ENCODE measurements around the gene ARL5A.

Gene ARL5A

DNA sequence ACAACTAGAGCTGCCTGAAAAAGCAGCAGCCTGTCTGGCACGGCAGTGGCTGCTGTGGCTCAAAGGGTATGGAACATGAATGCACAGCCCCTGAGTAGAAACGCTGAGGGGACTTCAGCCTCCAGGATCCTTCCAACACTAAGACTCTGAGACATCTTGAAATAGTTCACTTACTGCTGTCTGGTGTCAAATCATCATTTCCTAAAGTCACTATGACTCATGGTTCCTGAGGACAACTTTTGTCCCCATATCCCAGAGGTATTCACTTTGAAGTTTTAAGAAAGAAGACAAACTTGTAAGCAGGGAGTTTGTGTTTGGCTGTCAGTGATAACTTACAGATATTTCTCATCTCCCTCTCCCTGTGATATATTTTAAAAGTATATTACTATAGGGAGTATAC, 60.7 kb downstream of the ARL5A start:
- no peak for DNase-seq (ENCODE audit: low read depth in 3 of 3, low spot score in 1 of 3)

DNA sequence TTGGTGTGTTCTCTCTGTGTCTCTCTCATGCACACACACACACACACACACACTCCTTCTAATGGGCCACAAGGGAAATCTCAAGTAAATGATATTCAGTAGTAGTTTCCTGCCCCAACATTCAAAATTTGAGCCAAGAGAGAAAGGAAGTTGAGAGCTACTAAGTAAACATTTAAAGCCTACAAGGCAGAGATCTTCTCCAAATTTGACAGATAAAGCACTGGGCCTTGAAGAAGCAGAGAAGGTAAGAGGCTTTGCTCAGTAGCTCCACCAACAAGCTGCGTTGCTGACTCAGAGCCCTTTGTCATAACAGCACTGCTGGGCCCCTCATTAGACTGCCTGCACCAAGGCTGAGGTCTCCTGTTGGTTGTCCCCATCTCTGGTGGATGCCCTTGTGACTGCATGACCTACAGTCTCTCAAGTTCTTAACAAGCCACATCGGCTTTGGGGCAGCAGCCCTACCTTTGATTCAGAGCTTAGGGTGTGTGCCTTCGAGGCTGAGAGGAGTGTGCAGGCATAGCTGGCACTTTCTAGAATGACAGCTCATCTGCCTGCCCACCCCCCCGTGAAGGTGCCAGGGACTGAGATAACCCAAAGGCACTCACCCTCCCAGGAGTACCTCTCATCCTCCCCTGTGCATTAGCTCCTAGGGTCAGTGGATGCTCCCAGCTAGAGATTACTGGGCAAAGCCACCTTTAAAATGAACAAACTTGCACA, 61.6 kb downstream of the ARL5A start:
- no peak for DNase-seq (ENCODE audit: low read depth in 3 of 3, low spot score in 1 of 3)

DNA sequence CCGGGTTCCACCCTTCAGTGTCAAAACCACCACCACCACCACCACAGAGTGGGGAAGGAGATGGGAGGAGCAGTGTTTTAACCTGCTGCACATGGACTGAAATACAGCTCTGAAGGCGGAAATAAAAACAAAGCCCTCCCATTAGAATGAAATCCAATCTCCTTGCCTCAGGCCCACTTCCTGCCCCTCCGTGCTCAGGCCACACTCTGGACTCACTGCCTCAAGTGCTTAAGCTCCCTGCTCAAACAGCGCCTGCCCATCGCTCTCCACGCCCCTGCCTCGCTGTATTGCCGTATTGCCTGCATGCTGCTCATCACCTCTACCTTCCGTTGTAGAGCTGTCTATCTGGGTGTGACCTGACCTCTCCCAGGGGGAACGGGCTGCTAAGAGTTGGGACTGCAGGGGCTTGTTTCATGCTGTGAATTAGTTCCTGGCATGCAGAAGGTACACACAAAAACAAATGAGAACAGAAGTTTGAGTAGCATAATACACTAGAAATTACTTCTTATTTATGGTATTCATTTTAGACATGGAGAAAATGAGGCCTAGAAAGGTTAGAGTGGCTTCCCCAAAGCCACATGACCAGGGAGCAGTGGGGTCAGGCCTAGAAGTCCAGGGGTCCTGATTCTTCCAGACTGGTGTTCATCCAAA, 62.3 kb downstream of the ARL5A start:
- DNase-seq (ENCODE audit: low read depth in 3 of 3, low spot score in 1 of 3) = no peak

DNA sequence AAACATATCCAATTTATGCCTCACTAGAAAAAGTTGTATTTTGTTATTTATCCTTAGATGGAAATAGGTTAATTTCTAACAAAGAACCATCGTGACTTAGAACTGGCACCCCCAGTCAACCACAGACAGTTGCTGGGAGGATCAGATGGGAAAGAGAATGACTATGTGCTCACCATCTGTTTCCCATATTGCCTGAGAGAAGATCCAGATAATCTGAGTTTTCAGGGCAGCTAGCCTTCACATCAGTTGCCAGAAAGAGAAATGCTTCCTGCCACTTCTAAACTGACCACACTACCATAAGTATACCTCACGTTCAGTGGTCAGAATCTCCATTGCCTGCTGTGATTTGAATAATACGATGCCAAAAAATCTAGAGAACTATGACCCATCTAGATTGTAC, 65.5 kb downstream of the ARL5A start:
- no peak for DNase-seq (ENCODE audit: low read depth in 3 of 3, low spot score in 1 of 3)

- no peak for DNase-seq (ENCODE audit: low read depth in 3 of 3, low spot score in 1 of 3)
These were observed 66.5 kb downstream of the ARL5A start for GRCh38 chr2:151761687-151762086.

GRCh38 chr2:151761193-151761592, 67.0 kb downstream of the ARL5A start:
- DNase-seq (ENCODE audit: low read depth in 3 of 3, low spot score in 1 of 3) = no peak

DNA sequence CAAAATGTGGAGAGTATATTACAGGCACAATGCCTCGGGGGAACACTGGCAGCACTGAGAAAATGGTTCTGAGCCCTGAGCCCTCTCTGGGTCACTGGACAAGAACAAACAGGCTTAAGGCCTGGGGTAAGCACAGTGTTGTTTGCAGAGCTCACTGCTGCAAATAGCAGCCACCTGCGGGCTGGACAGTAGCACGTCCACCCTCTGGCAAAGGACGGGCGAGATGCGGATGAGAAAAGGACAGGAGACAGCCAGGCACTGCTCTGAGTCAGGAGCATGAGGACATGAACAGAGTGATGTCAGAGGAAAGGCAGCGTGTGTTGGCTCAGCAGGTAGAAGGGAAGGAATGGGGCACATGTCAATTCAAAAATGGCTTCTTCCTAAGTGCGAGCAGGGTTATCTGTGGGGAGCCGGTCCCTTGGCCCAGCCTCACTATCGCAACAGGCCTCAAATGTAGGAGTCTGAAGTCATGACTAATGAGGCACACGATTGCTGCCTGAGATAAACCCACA, 68.0 kb downstream of the ARL5A start:
- DNase-seq (ENCODE audit: low read depth in 3 of 3, low spot score in 1 of 3) = no peak

DNA sequence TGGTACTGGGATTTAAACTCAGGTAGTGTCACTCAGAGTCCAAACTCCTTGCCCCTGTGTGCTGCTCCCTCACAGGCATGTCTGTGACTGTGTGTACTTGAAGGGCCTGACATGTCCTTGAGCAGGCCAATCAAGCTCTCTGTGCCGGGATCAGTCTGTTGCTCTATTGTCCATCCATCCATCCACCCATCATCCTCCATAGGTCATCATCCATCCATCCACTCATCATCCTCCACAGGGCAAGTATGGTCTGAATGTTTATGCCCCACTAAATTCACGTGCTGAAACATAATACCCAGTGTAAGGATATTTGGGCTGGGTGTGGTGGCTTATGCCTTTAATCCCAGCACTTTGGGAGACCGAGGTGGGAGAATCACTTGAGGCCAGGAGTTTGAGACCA, 69.5 kb downstream of the ARL5A start:
- DNase-seq (ENCODE audit: low read depth in 3 of 3, low spot score in 1 of 3) = no peak

DNA sequence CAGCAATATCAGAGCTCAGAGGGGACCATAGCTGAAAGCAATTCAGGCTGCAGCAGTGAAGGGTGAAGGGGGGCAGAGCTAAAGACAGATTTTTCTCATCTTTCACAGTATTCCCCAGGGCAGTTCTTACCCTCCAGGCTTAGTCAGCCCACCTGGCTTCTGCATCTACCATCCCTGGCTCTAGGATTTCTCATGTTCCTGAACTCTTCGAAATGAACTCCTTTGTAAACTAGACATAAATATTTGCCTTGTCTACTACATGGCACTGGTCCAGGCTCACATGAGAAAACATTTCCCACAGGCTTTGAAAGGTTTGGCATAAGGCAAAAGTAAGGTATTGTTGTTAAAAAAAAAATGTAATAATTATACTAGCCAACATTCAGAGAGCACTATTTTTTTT, 70.4 kb downstream of the ARL5A start:
- DNase-seq (ENCODE audit: low read depth in 3 of 3, low spot score in 1 of 3) = no peak

DNA sequence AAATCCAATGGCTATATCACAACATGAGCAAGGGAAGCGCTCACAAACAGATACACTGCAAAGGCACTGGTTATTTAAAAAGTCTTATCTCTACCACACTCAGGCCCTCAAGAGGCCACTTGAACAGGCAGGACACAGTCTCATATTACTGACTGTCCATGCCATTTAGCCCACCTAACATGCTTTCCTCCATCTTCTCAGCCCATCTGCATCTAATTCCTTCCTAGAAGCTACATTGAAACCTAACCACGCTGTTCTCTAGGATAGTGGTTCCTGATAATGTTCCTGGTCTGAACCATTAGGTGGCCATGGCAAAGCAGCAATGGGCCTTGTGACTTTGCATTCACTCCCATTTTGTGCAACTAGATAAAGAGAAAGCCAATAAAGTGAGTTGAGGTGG, 71.4 kb downstream of the ARL5A start:
- DNase-seq (ENCODE audit: low read depth in 3 of 3, low spot score in 1 of 3) = no peak

DNA sequence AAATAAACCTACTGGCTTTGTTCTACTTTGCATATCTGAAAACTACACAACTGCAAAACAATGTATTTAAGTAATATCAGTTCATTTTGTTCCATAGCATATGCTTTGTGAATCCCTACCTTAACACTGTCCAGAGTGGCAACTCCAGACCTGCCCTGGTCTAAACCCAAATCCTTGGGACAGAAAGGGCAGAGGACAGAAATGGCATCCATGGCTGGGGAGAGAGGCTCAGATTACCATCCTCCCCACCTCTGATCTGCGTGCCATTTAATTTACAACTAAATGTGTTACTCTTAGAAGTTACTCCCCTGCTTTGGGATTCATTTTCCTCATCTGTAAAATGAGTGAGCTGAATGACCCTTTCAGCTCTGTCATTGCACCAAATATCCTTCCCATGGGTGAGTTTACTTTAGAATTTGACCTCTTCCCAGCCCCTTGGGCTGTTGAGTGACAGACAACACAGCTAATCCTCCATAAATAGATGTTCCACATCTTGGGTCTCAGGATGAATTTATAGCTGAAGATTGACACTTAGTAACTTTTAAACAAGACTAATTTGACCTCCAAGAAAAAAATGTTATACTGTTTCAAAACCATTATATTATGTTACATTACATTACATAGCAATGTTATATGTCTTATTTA, 73.8 kb downstream of the ARL5A start:
- no peak for DNase-seq (ENCODE audit: low read depth in 3 of 3, low spot score in 1 of 3)

DNA sequence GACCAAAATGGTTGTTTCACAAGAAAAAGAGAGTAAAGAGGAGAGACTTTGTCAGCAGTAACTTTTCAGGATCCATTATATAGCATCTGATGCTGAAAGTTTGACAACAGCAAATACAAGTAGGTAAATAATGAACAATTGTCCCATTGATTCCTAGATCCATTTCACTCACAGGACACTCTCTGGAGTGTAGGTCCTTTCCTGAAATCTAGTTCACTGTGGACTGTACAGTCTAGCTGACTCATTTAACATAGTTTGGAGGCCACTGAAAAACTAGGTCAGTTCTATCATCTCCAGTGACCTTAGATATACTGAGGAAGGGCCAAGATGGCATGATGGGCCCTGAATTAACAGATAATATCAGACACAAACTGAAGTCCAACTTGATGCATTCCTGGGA, 74.7 kb downstream of the ARL5A start:
- no peak for DNase-seq (ENCODE audit: low read depth in 3 of 3, low spot score in 1 of 3)
